HepG2 (cell line): ENCODE data around the gene RRP8. TPM values are rescaled to one million over a fixed set of nuclear protein-coding genes. Genes with fewer than 3 reads are reported as not detected.

Experiments used
- ATAC-seq: fragments of 200-7000 bp; cut with Tn5 transposase; 3 replicates; pipeline ENCODE4 v1.9.1; 2020; ENCODE audit warnings: mild to moderate bottlenecking, moderate library complexity
- BruUV-seq: library from RNA; stranded (reverse); fragments of 400-500 nt; replicated peaks from 2 replicates; lab custom pipeline; 2021; lab: Mats Ljungman, UMichigan
- CTCF ChIA-PET: fragments of 300-600 bp; formaldehyde crosslinking; extraction: SDS; loops from one replicate; lab custom pipeline; 2021; ENCODE audit warnings: low total read pairs, inconsistent platforms, low intra/inter-chr PET ratio; lab: Yijun Ruan, JAX
- POLR2A ChIA-PET: fragments of 350-600 bp; sonication (Branson Sonifier 250); formaldehyde crosslinking; loops from one replicate; lab custom pipeline; 2020; ENCODE audit warnings: antibody characterized with exemption, inconsistent platforms; lab: Yijun Ruan, JAX
- DNase-seq: peaks from one replicate; pipeline ENCODE4 v3.0.0-alpha.2; 2015; ENCODE audit warnings: low spot score
- FAIRE-seq: peaks from 3 replicates; lab custom pipeline; 2011; peaks lifted over from hg19 to GRCh38; lab: Jason Lieb, UNC
- H2AFZ ChIP-seq: one replicate; pipeline ENCODE4 v1.6.1; 2011; ENCODE audit warnings: low read length, inconsistent platforms
- H3K27ac ChIP-seq: fragments of 300-600 bp; 3 replicates; pipeline ENCODE4 v1.8.0; 2011; ENCODE audit warnings: mixed run types, mild to moderate bottlenecking, mixed read lengths, low read length, inconsistent platforms; ENCODE audit not compliant: insufficient read depth; ENCODE audit errors: extremely low read length
- H3K27me3 ChIP-seq, 2 experiments: fragments of 200-600 bp in 1 of 2; 2 replicates in 1 of 2; 3 replicates in 1 of 2; pipeline versions ENCODE4 v1.6.0 to v1.8.0; 2011; ENCODE audit warnings: low read length in 2 of 2, mild to moderate bottlenecking in 2 of 2, moderate library complexity in 2 of 2, inconsistent platforms in 1 of 2; ENCODE audit not compliant: insufficient read depth in 2 of 2, control insufficient read depth in 1 of 2
- H3K36me3 ChIP-seq, 2 experiments: fragments of 200-600 bp in 1 of 2; replicated peaks in 1 of 2; 2 replicates in 1 of 2; 3 replicates in 1 of 2; pipeline versions ENCODE4 v1.5.1 to v1.8.0; 2011; ENCODE audit warnings: low read length in 2 of 2, inconsistent platforms in 1 of 2; ENCODE audit not compliant: insufficient read depth in 2 of 2, control insufficient read depth in 1 of 2
- H3K4me1 ChIP-seq: 2 replicates; pipeline ENCODE4 v1.5.1; 2012; ENCODE audit warnings: low read length, inconsistent platforms; ENCODE audit not compliant: insufficient read depth
- H3K4me2 ChIP-seq: 2 replicates; pipeline ENCODE4 v1.6.0; 2011; ENCODE audit warnings: low read depth, low read length, inconsistent platforms
- H3K4me3 ChIP-seq, 3 experiments: fragments of 200-600 bp in 1 of 3; sonication (generic), shearing (Covaris generic) in 1 of 3; replicated peaks in 1 of 3; 2 replicates each; pipeline ENCODE4 v1.5.1; 2011 to 2016; ENCODE audit warnings: low read length in 3 of 3, inconsistent platforms in 2 of 3, low read depth in 2 of 3, mild to moderate bottlenecking in 2 of 3, control low read depth in 1 of 3, mixed read lengths in 1 of 3; ENCODE audit not compliant: insufficient read depth in 1 of 3
- H3K79me2 ChIP-seq: one replicate; pipeline ENCODE4 v1.6.1; 2011; ENCODE audit warnings: low read length, inconsistent platforms; ENCODE audit not compliant: insufficient read depth
- H3K9ac ChIP-seq: 2 replicates; pipeline ENCODE4 v1.6.0; 2011; ENCODE audit warnings: mild to moderate bottlenecking, low read depth, low read length, inconsistent platforms; ENCODE audit not compliant: insufficient read depth
- H3K9me3 ChIP-seq: 2 replicates; pipeline ENCODE4 v1.5.1; 2012; ENCODE audit warnings: mild to moderate bottlenecking, low read length
- H4K20me1 ChIP-seq: 2 replicates; pipeline ENCODE4 v1.6.0; 2011; ENCODE audit warnings: inconsistent platforms, mild to moderate bottlenecking, low read length, moderate library complexity; ENCODE audit not compliant: insufficient read depth
- GFI1 ChIP-seq: sonication (generic); formaldehyde crosslinking; IDR thresholded peaks from 2 replicates; pipeline ENCODE4 v1.5.0; 2020; ENCODE audit warnings: missing genetic modification reagents, mild to moderate bottlenecking, borderline replicate concordance
- HMGA1 ChIP-seq: sonication (generic); formaldehyde crosslinking; conservative IDR thresholded peaks from 2 replicates; pipeline ENCODE4 v1.4.0; 2020; ENCODE audit warnings: missing genetic modification reagents
- HNRNPK ChIP-seq: fragments of 200-400 bp; formaldehyde crosslinking; IDR thresholded peaks from 2 replicates; pipeline ENCODE4 v1.6.1; 2018; ENCODE audit warnings: low read length, low read depth, moderate library complexity, mild to moderate bottlenecking; ENCODE audit not compliant: poor library complexity, severe bottlenecking
- KDM5A ChIP-seq: fragments of 200-600 bp; sonication (generic); IDR thresholded peaks from 2 replicates; pipeline ENCODE4 v1.7.0; 2018; ENCODE audit warnings: antibody characterized with exemption, mild to moderate bottlenecking, low read length, borderline replicate concordance
- MAZ ChIP-seq, 2 experiments: sonication (generic) in 1 of 2; formaldehyde crosslinking in 1 of 2; IDR thresholded peaks; 2 replicates each; pipeline versions ENCODE4 v1.5.0 to v1.6.1; 2012 to 2020; ENCODE audit warnings: low read depth in 2 of 2, mild to moderate bottlenecking in 2 of 2, borderline replicate concordance in 1 of 2, improper control_type of control experiment in 1 of 2, low read length in 1 of 2, missing genetic modification reagents in 1 of 2, moderate library complexity in 1 of 2
- PTBP1 ChIP-seq: fragments of 200-400 bp; formaldehyde crosslinking; IDR thresholded peaks from 2 replicates; pipeline ENCODE4 v1.6.1; 2018; ENCODE audit warnings: low read length, low read depth; ENCODE audit not compliant: poor library complexity, severe bottlenecking
- ZBTB42 ChIP-seq: sonication (generic); formaldehyde crosslinking; IDR thresholded peaks from 2 replicates; pipeline ENCODE4 v1.5.0; 2020; ENCODE audit warnings: mild to moderate bottlenecking, missing genetic modification reagents
- ZNF205 ChIP-seq: IDR thresholded peaks from 2 replicates; pipeline ENCODE4 v1.6.1; 2018; ENCODE audit warnings: missing biosample characterization, missing genetic modification reagents
- ZSCAN21 ChIP-seq: sonication (generic); formaldehyde crosslinking; IDR thresholded peaks from 2 replicates; pipeline ENCODE4 v1.8.0; 2022; ENCODE audit warnings: mild to moderate bottlenecking, missing genetic modification reagents, moderate library complexity, borderline replicate concordance
- WGBS: methylation state at CpG from one replicate; pipeline ENCODE4 v1.1.6; 2017; ENCODE audit warnings: low lambda C conversion rate; 5-methylcytosine and 5-hydroxymethylcytosine counted together
- in situ Hi-C: cut with HindIII; loops from 2 replicates; pipeline ENCODE4 v1.10.0; 2017; ENCODE audit warnings: low pct_unique_long_range_greater_than_20kb; ENCODE audit not compliant: extremely low pct_ligation_motif_present
- intact Hi-C: fragments of 100-400 bp; cut with micrococcal nuclease; formaldehyde crosslinking; loops from one replicate; pipeline ENCODE4 v1.10.0; 2022; ENCODE audit not compliant: unreplicated experiment
- polyA plus RNA-seq, 8 experiments: library from polyadenylated mRNA; depleted of rRNA in 3 of 8; stranded (reverse) in 7 of 8; unstranded in 1 of 8; fragments of >200 nt; fragmentation: Illumina TruSeq in 4 of 8; extraction: Trizol in 4 of 8; gene quantifications; 2 replicates each; pipeline versions ENCODE4 v1.2.1 to v1.2.3, GENCODE V29; 2011 to 2016; ENCODE audit warnings: low read depth in 4 of 8, missing spikeins in 1 of 8, mixed read lengths in 1 of 8; ENCODE audit not compliant: insufficient read depth in 1 of 8
- total RNA-seq, 5 experiments: library from RNA; depleted of rRNA; stranded (reverse); fragments of >200 nt; fragmentation: Illumina TruSeq; extraction: Trizol; gene quantifications; 2 replicates each; pipeline ENCODE4 v1.2.3, GENCODE V29; 2016; ENCODE audit warnings: low read depth in 1 of 5
- TF ChIP-seq, protein P1 (sequence below): sonication (generic); formaldehyde crosslinking; IDR thresholded peaks from 2 replicates; pipeline ENCODE4 v1.5.0; 2020; ENCODE audit warnings: mild to moderate bottlenecking, missing genetic modification reagents
- TF ChIP-seq, protein P2 (sequence below): sonication (generic); formaldehyde crosslinking; IDR thresholded peaks from 2 replicates; pipeline ENCODE4 v1.4.0; 2020; ENCODE audit warnings: missing genetic modification reagents; ENCODE audit errors: not compliant biosample characterization
- TF ChIP-seq, protein P3 (sequence below): sonication (generic); formaldehyde crosslinking; IDR thresholded peaks from 2 replicates; pipeline ENCODE4 v1.5.1; 2020; ENCODE audit warnings: missing genetic modification reagents, mild to moderate bottlenecking, borderline replicate concordance
- TF ChIP-seq, protein P4 (sequence below): IDR thresholded peaks from 2 replicates; pipeline ENCODE4 v1.6.1; 2016; ENCODE audit warnings: missing genetic modification reagents, missing compliant biosample characterization
- TF ChIP-seq, protein P5 (sequence below): sonication (generic); formaldehyde crosslinking; IDR thresholded peaks from 2 replicates; pipeline ENCODE4 v1.8.0; 2022; ENCODE audit warnings: mild to moderate bottlenecking, missing genetic modification reagents; ENCODE audit not compliant: insufficient replicate concordance

RRP8 gene
- total and polyA plus RNA-seq, 2 of the 13 experiments (the other 11 are each of a cell fraction or from before 2014, with no cell fraction given): 7.2 to 21.6 TPM

DNA sequence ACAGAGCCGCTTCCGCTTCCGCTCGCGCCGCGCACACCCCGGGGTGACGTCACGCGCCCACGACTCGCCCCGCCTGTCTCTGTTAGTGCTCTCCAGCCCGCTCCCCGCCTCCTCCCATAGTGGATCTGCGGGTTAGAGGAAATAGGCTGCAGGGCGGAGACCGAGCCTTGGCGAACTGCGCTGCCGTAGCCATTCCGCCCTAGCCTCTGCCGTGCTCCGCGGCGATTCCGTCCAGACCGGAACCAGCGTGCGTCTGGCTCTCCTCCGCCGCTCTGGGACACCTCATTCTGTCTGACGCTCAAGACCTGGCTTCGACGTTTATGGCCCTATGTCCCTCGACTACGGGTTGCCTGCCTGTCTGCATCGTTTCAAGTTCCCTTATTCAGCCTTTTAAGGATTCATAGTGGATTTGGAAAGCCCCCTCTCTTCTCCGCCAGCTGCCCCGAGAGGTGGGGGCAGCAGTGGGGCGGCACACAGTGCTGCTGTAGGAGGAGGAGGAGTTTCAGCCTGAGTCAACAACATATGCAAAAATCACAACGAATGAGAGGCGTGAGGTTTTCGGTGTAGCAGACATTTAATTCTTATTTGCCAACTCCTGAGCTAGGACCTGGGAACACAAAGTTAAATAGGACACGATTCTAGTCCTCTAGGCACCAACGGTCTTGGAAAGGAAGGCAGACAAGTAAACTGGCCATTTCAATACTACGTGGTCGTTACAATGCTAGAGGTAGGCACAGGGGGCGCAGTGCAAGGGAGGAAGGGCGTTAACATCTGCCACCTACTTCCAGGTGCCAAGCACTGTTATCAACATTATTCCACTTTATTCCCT is 9.0 kb upstream of the RRP8 start, which contains the start of gene TAF10 (continued):
- TF ChIP-seq, protein P1, sequence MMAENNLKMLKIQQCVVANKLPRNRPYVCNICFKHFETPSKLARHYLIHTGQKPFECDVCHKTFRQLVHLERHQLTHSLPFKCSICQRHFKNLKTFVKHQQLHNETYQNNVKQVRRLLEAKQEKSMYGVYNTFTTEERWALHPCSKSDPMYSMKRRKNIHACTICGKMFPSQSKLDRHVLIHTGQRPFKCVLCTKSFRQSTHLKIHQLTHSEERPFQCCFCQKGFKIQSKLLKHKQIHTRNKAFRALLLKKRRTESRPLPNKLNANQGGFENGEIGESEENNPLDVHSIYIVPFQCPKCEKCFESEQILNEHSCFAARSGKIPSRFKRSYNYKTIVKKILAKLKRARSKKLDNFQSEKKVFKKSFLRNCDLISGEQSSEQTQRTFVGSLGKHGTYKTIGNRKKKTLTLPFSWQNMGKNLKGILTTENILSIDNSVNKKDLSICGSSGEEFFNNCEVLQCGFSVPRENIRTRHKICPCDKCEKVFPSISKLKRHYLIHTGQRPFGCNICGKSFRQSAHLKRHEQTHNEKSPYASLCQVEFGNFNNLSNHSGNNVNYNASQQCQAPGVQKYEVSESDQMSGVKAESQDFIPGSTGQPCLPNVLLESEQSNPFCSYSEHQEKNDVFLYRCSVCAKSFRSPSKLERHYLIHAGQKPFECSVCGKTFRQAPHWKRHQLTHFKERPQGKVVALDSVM (CRISPR knock-in tag): peak; percentile 52; the same call in 1 of the 2 replicates
- TF ChIP-seq ZSCAN21 (CRISPR knock-in tag) (peak; percentile 72), ZNF205 (CRISPR knock-in tag) (no peak)

DNA sequence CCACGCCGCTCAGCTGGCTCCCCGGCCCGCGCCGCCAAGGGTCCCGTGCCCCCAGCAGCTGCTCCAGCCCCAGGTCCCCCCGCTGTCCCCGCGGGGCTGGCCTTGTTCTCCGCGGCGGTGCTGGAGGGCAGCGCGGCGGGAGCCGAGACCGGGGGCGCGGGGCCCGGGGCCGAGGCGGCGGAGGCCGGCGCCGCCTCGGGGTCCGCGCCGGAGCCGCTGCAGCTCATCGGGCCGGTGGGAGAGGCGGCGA is 8.5 kb upstream of the RRP8 start:
- in situ Hi-C loops (no loop called here), intact Hi-C loops (loop anchor here (1.0 to 5.0 kb wide), 2 partner anchors 71 to 130 kb away; partner anchors contain the start of genes ARFIP2, MRPL17 and TIMM10B)
- CTCF ChIA-PET: no interaction called here
- FAIRE-seq (no peak), DNase-seq (no peak), ATAC-seq (no peak)
- Histone ChIP-seq H3K4me2 (peak overlapping the region; percentile 96), H2AFZ (no peak overlapping the region), H3K9ac (peak overlapping the region; percentile 96), H3K36me3 (peaks cover 24 to 52% of the 10 kb centered on the region in 2 experiments), H3K79me2 (peaks cover 12% of the 10 kb centered on the region), H3K4me1 (peaks cover 40% of the 10 kb centered on the region), H3K4me3 (peak overlapping the region; percentile 81 to 93 (median 86)), H3K9me3 (no peaks in the 10 kb centered on the region), H3K27ac (peak overlapping the region; percentile 93), H3K27me3 (no peaks in the 10 kb centered on the region), H4K20me1 (no peaks in the 10 kb centered on the region)
- no CpG with 5 or more reads among the region's 36 CpGs for WGBS
- BruUV-seq: no TSS peak
- POLR2A ChIA-PET: interaction anchor here (0.6 to 3.1 kb wide), 9 partner anchors 8 to 222 kb away, joined by 3 to 24 read pairs (median 4); partner anchors contain the start of genes ARFIP2, ILK, MRPL17 and RRP8
- 0 out of 2 replicates have a peak, but pooled peaks have one; percentile 52 for TF ChIP-seq GFI1 (CRISPR knock-in tag)
- TF ChIP-seq, protein P2, sequence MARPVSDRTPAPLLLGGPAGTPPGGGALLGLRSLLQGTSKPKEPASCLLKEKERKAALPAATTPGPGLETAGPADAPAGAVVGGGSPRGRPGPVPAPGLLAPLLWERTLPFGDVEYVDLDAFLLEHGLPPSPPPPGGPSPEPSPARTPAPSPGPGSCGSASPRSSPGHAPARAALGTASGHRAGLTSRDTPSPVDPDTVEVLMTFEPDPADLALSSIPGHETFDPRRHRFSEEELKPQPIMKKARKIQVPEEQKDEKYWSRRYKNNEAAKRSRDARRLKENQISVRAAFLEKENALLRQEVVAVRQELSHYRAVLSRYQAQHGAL (CRISPR knock-in tag): no peak
- TF ChIP-seq PTBP1: no peak
- TF ChIP-seq, protein P3, sequence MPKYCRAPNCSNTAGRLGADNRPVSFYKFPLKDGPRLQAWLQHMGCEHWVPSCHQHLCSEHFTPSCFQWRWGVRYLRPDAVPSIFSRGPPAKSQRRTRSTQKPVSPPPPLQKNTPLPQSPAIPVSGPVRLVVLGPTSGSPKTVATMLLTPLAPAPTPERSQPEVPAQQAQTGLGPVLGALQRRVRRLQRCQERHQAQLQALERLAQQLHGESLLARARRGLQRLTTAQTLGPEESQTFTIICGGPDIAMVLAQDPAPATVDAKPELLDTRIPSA (CRISPR knock-in tag): 0 out of 2 replicates have a peak, but pooled peaks have one; percentile 18
- 0 out of 2 replicates have a peak, but pooled peaks have one; percentile 33 for TF ChIP-seq KDM5A
- TF ChIP-seq, protein P4, sequence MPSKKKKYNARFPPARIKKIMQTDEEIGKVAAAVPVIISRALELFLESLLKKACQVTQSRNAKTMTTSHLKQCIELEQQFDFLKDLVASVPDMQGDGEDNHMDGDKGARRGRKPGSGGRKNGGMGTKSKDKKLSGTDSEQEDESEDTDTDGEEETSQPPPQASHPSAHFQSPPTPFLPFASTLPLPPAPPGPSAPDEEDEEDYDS (CRISPR knock-in tag): no peak
- no peak for TF ChIP-seq HMGA1 (CRISPR knock-in tag)
- no peak for TF ChIP-seq MAZ (IDR thresholded peaks at IDR 0.05; ENCODE audit: borderline replicate concordance, low read depth, low read length)
- TF ChIP-seq MAZ (CRISPR knock-in tag; IDR thresholded peaks at IDR 0.05; ENCODE audit: low read depth): no peak
- peak; percentile 27; the same call in 1 of the 2 replicates for TF ChIP-seq ZBTB42 (CRISPR knock-in tag)
- peak; percentile 50 for TF ChIP-seq HNRNPK
- TF ChIP-seq, protein P5, sequence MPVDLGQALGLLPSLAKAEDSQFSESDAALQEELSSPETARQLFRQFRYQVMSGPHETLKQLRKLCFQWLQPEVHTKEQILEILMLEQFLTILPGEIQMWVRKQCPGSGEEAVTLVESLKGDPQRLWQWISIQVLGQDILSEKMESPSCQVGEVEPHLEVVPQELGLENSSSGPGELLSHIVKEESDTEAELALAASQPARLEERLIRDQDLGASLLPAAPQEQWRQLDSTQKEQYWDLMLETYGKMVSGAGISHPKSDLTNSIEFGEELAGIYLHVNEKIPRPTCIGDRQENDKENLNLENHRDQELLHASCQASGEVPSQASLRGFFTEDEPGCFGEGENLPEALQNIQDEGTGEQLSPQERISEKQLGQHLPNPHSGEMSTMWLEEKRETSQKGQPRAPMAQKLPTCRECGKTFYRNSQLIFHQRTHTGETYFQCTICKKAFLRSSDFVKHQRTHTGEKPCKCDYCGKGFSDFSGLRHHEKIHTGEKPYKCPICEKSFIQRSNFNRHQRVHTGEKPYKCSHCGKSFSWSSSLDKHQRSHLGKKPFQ (CRISPR knock-in tag): no peak
